H1 (cell line): ENCODE results near the gene RBM38. TPM values are rescaled to one million over a fixed set of nuclear protein-coding genes. Genes with fewer than 3 reads are reported as not detected.

Source experiments
- CREB1 ChIP-seq: IDR thresholded peaks from 2 replicates; pipeline ENCODE4 v1.6.1; 2012; ENCODE audit warnings: inconsistent platforms
- TAF1 ChIP-seq: IDR thresholded peaks from 2 replicates; pipeline ENCODE4 v1.6.1; 2011; ENCODE audit warnings: mild to moderate bottlenecking, low read depth, low read length
- TBP ChIP-seq: IDR thresholded peaks from 2 replicates; pipeline ENCODE4 v1.6.1; 2011; ENCODE audit warnings: low read depth, low read length, improper control_type of control experiment
- TEAD4 ChIP-seq: IDR thresholded peaks from 2 replicates; pipeline ENCODE4 v1.6.1; 2012; ENCODE audit warnings: low read depth, low read length, inconsistent platforms, mixed read lengths
- polyA plus RNA-seq, 7 experiments: library from polyadenylated mRNA; depleted of rRNA in 3 of 7; stranded (reverse) in 5 of 7; unstranded in 2 of 7; fragments of >200 nt in 5 of 7; fragments of 200-250 nt in 2 of 7; gene quantifications; 1 replicate in 5 of 7; 2 replicates in 1 of 7; 4 replicates in 1 of 7; pipeline versions ENCODE4 v1.2.1 to v1.2.3, GENCODE V29; 2011 to 2013; ENCODE audit warnings: missing spikeins in 2 of 7, mixed read lengths in 2 of 7
- total RNA-seq: library from RNA; stranded (reverse); fragmentation: NEBNext Ultra II Directional; extraction: Animal tissue kit (Norgen Biotek cat#: 25700); gene quantifications from 2 replicates; pipeline ENCODE4 v1.2.1, GENCODE V29; 2021
- TF ChIP-seq, protein P1 (sequence below): IDR thresholded peaks from 2 replicates; pipeline ENCODE4 v1.6.1; 2012; ENCODE audit warnings: inconsistent platforms

Gene RBM38
- total and polyA plus RNA-seq, 2 of the 8 experiments (the other 6 are each of a cell fraction or from before 2014, with no cell fraction given) = 57.7 to 109 TPM

DNA sequence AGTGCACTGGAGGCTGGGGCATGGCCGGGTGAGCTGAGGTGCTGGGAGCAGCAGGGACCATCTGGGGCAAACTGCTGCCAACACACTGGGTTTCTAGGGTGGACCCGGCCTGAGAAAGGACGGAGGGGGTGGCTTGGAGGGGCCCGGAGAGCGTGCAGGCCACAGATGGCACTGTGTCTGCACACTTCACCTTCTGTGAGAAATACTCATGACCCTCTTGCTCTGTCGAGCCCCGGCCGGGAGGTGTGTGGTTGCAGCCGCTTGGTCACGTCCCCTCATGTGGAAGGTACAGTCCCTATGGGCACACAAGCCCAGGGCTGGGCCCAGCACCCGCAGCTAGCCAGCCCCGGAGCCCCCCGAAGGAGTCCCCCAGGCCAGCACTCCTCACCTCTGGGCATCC, 59.7 kb downstream of the RBM38 start (continued):
- TF ChIP-seq, protein P1, sequence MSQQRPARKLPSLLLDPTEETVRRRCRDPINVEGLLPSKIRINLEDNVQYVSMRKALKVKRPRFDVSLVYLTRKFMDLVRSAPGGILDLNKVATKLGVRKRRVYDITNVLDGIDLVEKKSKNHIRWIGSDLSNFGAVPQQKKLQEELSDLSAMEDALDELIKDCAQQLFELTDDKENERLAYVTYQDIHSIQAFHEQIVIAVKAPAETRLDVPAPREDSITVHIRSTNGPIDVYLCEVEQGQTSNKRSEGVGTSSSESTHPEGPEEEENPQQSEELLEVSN = no peak
- TF ChIP-seq TAF1 (no peak), CREB1 (no peak), TBP (no peak), TEAD4 (no peak)
